Panc1 (cell line): ENCODE data around the gene ZNF366.

Experiments used
- POLR2AphosphoS5 ChIP-seq: IDR thresholded peaks from 2 replicates; pipeline ENCODE4 v1.6.1; 2012; ENCODE audit warnings: mild to moderate bottlenecking, low read depth, low read length, moderate library complexity
- SIN3A ChIP-seq: IDR thresholded peaks from 2 replicates; pipeline ENCODE4 v1.6.1; 2012; ENCODE audit warnings: low read depth, mild to moderate bottlenecking, low read length, moderate library complexity, borderline replicate concordance; ENCODE audit not compliant: insufficient read depth
- TCF7L2 ChIP-seq: IDR thresholded peaks from 2 replicates; pipeline ENCODE4 v1.6.1; 2011; ENCODE audit warnings: mild to moderate bottlenecking, low read depth, low read length, inconsistent platforms
- TF ChIP-seq, protein P1 (sequence below): fragments of 450-650 bp; IDR thresholded peaks from 2 replicates; pipeline ENCODE4 v1.5.1; 2017; ENCODE audit warnings: mild to moderate bottlenecking
- TF ChIP-seq, protein P2 (sequence below), 2 experiments: IDR thresholded peaks; 2 replicates each; pipeline ENCODE4 v1.6.1; 2011 to 2012; ENCODE audit warnings: low read depth in 2 of 2, control low read depth in 1 of 2, low read length in 1 of 2, mild to moderate bottlenecking in 1 of 2, moderate library complexity in 1 of 2; ENCODE audit not compliant: insufficient read depth in 1 of 2

DNA sequence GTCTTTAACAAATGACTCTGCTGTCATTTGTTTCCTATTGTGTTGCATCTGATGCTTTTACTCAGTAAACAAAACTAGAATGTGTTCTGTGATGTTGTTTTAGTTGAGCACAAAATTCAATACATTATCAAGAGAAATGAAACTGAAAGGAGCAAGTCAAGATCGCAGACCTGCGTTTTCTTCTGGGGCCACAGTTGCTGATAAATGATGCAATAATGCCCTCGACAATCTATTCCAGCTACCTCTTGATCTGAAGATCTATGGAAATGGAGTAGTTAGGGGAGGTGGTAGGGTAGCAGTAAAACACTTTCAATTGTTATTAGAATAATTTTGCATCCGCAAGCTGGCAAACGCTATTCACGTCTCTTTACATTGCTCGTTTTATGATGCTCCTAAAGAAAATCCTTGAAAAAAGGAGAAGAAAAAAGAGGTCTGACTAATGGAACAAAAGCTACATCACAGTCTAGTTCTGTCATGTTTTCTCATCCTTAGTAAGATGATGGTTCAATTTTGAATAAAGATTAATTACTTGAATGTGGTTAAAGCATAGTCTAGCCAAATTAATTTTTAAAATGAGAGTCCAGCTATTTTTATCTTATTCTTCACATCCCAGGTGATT, 1.6 kb downstream of the ZNF366 start:
- TF ChIP-seq, protein P1, sequence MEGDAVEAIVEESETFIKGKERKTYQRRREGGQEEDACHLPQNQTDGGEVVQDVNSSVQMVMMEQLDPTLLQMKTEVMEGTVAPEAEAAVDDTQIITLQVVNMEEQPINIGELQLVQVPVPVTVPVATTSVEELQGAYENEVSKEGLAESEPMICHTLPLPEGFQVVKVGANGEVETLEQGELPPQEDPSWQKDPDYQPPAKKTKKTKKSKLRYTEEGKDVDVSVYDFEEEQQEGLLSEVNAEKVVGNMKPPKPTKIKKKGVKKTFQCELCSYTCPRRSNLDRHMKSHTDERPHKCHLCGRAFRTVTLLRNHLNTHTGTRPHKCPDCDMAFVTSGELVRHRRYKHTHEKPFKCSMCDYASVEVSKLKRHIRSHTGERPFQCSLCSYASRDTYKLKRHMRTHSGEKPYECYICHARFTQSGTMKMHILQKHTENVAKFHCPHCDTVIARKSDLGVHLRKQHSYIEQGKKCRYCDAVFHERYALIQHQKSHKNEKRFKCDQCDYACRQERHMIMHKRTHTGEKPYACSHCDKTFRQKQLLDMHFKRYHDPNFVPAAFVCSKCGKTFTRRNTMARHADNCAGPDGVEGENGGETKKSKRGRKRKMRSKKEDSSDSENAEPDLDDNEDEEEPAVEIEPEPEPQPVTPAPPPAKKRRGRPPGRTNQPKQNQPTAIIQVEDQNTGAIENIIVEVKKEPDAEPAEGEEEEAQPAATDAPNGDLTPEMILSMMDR = no peak
- TF ChIP-seq POLR2AphosphoS5 (no peak), TCF7L2 (no peak), SIN3A (no peak)
- TF ChIP-seq, protein P2, sequence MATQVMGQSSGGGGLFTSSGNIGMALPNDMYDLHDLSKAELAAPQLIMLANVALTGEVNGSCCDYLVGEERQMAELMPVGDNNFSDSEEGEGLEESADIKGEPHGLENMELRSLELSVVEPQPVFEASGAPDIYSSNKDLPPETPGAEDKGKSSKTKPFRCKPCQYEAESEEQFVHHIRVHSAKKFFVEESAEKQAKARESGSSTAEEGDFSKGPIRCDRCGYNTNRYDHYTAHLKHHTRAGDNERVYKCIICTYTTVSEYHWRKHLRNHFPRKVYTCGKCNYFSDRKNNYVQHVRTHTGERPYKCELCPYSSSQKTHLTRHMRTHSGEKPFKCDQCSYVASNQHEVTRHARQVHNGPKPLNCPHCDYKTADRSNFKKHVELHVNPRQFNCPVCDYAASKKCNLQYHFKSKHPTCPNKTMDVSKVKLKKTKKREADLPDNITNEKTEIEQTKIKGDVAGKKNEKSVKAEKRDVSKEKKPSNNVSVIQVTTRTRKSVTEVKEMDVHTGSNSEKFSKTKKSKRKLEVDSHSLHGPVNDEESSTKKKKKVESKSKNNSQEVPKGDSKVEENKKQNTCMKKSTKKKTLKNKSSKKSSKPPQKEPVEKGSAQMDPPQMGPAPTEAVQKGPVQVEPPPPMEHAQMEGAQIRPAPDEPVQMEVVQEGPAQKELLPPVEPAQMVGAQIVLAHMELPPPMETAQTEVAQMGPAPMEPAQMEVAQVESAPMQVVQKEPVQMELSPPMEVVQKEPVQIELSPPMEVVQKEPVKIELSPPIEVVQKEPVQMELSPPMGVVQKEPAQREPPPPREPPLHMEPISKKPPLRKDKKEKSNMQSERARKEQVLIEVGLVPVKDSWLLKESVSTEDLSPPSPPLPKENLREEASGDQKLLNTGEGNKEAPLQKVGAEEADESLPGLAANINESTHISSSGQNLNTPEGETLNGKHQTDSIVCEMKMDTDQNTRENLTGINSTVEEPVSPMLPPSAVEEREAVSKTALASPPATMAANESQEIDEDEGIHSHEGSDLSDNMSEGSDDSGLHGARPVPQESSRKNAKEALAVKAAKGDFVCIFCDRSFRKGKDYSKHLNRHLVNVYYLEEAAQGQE (IDR thresholded peaks at IDR 0.05; ENCODE audit: insufficient read depth in 1 of 2, low read depth in 2 of 2, low read length in 1 of 2) = no peak
